SU-DHL-6 (cell line): ENCODE results near the gene C1QTNF8.

ENCODE experiments used
- EZH2phosphoT487 ChIP-seq: fragments of 200-600 bp; sonication (generic), shearing (Covaris generic); conservative IDR thresholded peaks from 2 replicates; pipeline ENCODE4 v1.6.1; 2018; ENCODE audit warnings: mild to moderate bottlenecking, antibody characterized with exemption, low read length, moderate library complexity, mixed read lengths
- TF ChIP-seq, protein P1 (sequence below): fragments of 200-600 bp; sonication (generic); IDR thresholded peaks from one replicate; pipeline ENCODE4 v1.5.1; 2017; ENCODE audit warnings: antibody characterized with exemption, mild to moderate bottlenecking, low read length, moderate library complexity; ENCODE audit not compliant: insufficient read depth, poor library complexity, severe bottlenecking

DNA sequence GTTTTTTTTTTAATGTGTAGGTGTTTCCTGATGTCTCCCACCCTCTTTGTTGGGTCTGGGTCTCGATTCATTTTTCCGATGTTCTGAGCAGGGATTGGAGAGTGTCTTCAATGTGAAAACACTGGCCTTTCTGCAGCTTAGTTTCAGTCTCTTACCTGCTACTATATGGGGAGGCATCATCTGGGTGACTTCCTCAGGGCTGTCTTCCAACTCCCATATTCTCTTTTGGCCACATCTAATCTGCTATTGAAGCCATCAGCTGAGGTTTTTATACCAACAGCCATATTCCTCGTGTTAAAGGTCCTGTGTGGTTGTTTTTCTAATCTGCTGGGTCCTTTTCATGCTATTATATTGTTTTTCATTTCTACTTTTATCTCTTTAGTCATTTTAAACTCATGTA, 36.7 kb downstream of the C1QTNF8 start:
- TF ChIP-seq, protein P1, sequence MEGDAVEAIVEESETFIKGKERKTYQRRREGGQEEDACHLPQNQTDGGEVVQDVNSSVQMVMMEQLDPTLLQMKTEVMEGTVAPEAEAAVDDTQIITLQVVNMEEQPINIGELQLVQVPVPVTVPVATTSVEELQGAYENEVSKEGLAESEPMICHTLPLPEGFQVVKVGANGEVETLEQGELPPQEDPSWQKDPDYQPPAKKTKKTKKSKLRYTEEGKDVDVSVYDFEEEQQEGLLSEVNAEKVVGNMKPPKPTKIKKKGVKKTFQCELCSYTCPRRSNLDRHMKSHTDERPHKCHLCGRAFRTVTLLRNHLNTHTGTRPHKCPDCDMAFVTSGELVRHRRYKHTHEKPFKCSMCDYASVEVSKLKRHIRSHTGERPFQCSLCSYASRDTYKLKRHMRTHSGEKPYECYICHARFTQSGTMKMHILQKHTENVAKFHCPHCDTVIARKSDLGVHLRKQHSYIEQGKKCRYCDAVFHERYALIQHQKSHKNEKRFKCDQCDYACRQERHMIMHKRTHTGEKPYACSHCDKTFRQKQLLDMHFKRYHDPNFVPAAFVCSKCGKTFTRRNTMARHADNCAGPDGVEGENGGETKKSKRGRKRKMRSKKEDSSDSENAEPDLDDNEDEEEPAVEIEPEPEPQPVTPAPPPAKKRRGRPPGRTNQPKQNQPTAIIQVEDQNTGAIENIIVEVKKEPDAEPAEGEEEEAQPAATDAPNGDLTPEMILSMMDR: no peak
- no peak for TF ChIP-seq EZH2phosphoT487
